Measurements from ENCODE around the gene BRWD1.
"Not testable (repeated sequence)": the region's sequence is repeated elsewhere in the genome, so short reads cannot be mapped to it uniquely, and the experiment has no call there.

The BRWD1 gene

GRCh38 chr21:39282911-39283310 lies 30.5 kb downstream of the BRWD1 start:
- DNase-seq (ENCODE audit: low spot score), result no peak
- FAIRE-seq, result no peak

- FAIRE-seq, result peak; percentile 4
- no peak for DNase-seq (ENCODE audit: low spot score)
These were observed 31.6 kb downstream of the BRWD1 start for GRCh38 chr21:39281853-39282252.

- DNase-seq (ENCODE audit: low spot score) (no peak), FAIRE-seq (no peak)
These were observed 32.2 kb downstream of the BRWD1 start for GRCh38 chr21:39281207-39281606.

GRCh38 chr21:39269620-39270019 lies 43.8 kb downstream of the BRWD1 start:
- no peak for FAIRE-seq

GRCh38 chr21:39265603-39266002 lies 47.8 kb downstream of the BRWD1 start:
- no peak for DNase-seq (ENCODE audit: low spot score)
- FAIRE-seq, result no peak

More at GRCh38 chr21:39269620-39270019, 43.8 kb downstream of the BRWD1 start:
- no peak for DNase-seq (ENCODE audit: low spot score)

- no peak for DNase-seq (ENCODE audit: low spot score)
- FAIRE-seq, result no peak
These were observed 50.1 kb downstream of the BRWD1 start for GRCh38 chr21:39263372-39263771.

- DNase-seq (ENCODE audit: low spot score) (no peak), FAIRE-seq (no peak)
These were observed 55.2 kb downstream of the BRWD1 start for GRCh38 chr21:39258207-39258606.

GRCh38 chr21:39251326-39251725 lies 62.1 kb downstream of the BRWD1 start:
- FAIRE-seq (no peak), DNase-seq (ENCODE audit: low spot score) (no peak)

- FAIRE-seq (no peak), DNase-seq (ENCODE audit: low spot score) (no peak)
These were observed 75.2 kb downstream of the BRWD1 start for GRCh38 chr21:39238275-39238674.

GRCh38 chr21:39232861-39233291 lies 80.6 kb downstream of the BRWD1 start:
- no peak for DNase-seq (ENCODE audit: low spot score)

GRCh38 chr21:39224930-39225329 lies 88.5 kb downstream of the BRWD1 start:
- no peak for FAIRE-seq

More at GRCh38 chr21:39232861-39233291, 80.6 kb downstream of the BRWD1 start:
- no peak for FAIRE-seq

GRCh38 chr21:39221997-39222486 lies 91.4 kb downstream of the BRWD1 start:
- FAIRE-seq, result no peak
- no peak for DNase-seq (ENCODE audit: low spot score)

More at GRCh38 chr21:39224930-39225329, 88.5 kb downstream of the BRWD1 start:
- no peak for DNase-seq (ENCODE audit: low spot score)

- DNase-seq (ENCODE audit: low spot score) (no peak), FAIRE-seq (no peak)
These were observed 92.0 kb downstream of the BRWD1 start for GRCh38 chr21:39221282-39221996.

GRCh38 chr21:39220875-39221274 lies 92.6 kb downstream of the BRWD1 start:
- not testable (repeated sequence) for DNase-seq (ENCODE audit: low spot score)

GRCh38 chr21:39220150-39220549 lies 93.3 kb downstream of the BRWD1 start:
- FAIRE-seq, result no peak
- DNase-seq (ENCODE audit: low spot score), result no peak

More at GRCh38 chr21:39220875-39221274, 92.6 kb downstream of the BRWD1 start:
- FAIRE-seq, result not testable (repeated sequence)

- FAIRE-seq (no peak), DNase-seq (ENCODE audit: low spot score) (no peak)
These were observed 95.4 kb downstream of the BRWD1 start for GRCh38 chr21:39218082-39218409.

- FAIRE-seq (no peak), DNase-seq (ENCODE audit: low spot score) (no peak)
These were observed 95.9 kb downstream of the BRWD1 start for GRCh38 chr21:39217356-39218081.

- no peak for DNase-seq (ENCODE audit: low spot score)
- FAIRE-seq, result no peak
These were observed 97.1 kb downstream of the BRWD1 start for GRCh38 chr21:39216290-39216689.

GRCh38 chr21:39215078-39215477 lies 98.4 kb downstream of the BRWD1 start:
- DNase-seq (ENCODE audit: low spot score), result no peak
- no peak for FAIRE-seq

GRCh38 chr21:39209334-39209688 lies 104.1 kb downstream of the BRWD1 start:
- no peak for DNase-seq (ENCODE audit: low spot score)
- FAIRE-seq, result no peak

- FAIRE-seq (no peak), DNase-seq (ENCODE audit: low spot score) (no peak)
These were observed 104.7 kb downstream of the BRWD1 start for GRCh38 chr21:39208624-39209333.

GRCh38 chr21:39204134-39204533 lies 109.3 kb downstream of the BRWD1 start:
- DNase-seq (ENCODE audit: low spot score) (no peak), FAIRE-seq (no peak)

Data from RCC 7860 (cell line).